GM19023 (cell line): ENCODE data around the gene POLK.
"Not testable (repeated sequence)": the region's sequence is repeated elsewhere in the genome, so short reads cannot be mapped to it uniquely, and the experiment has no call there.

Source experiments
- ATAC-seq: cut with Tn5 transposase; IDR thresholded peaks from one replicate; pipeline ENCODE4 v1.9.1; 2021; ENCODE audit warnings: mild to moderate bottlenecking, moderate library complexity; ENCODE audit not compliant: unreplicated experiment

POLK gene

GRCh38 chr5:75511435-75512382, at the start of gene POLK, which contains the start of gene CERT1:
Gene POLK (plus strand): TSS chr5:75511891.
Gene CERT1 (minus strand): TSS chr5:75511629. CDS start chr5:75511207, 422 bp downstream.
- ATAC-seq, result peak; percentile 90

- no peak for ATAC-seq
These were observed 48.0 kb upstream of the POLK start for GRCh38 chr5:75463726-75464125.

DNA sequence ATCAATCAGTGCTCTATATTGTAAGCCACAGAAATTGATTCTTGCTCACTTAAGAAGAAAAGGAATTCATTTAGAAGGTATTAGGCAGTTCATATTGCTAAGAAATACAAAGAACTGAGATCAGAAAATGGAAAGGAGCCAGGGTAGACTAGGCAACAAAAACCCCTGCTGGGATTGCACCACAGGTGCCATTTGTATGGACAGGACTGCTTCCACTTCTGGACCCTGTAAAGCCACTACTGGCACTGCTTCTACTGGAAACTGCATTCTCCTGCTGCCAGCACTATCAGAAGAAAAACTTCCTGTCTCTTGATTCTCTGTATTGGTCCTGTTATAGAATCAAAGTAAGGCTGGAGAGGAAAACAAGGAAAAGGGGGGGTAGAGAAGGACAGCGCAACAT, 46.2 kb upstream of the POLK start:
- no peak for ATAC-seq

- ATAC-seq, result no peak
These were observed 45.5 kb upstream of the POLK start for GRCh38 chr5:75466006-75466716.

- no peak for ATAC-seq
These were observed 43.1 kb upstream of the POLK start for GRCh38 chr5:75468593-75468992.

DNA sequence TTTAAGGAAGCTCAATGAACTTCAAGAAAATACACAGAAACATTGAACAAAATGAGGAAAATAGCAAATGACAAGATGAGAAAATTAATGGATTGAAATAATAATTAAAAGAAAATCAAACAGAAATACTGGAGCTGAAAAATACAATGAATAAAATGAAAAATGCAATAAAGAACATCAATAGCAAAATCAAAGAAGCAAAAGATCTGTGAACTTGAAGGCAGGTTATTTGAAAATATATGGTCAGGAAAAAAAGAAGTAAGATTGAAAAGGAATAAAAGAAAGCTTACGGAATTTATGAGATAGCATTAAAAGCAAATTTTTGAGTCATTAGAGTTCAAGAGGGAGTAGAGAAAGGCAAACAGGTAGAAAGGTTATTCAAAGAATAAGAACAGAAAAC, 42.7 kb upstream of the POLK start:
- ATAC-seq, result no peak

- no peak for ATAC-seq
These were observed 40.5 kb upstream of the POLK start for GRCh38 chr5:75471193-75471592.

DNA sequence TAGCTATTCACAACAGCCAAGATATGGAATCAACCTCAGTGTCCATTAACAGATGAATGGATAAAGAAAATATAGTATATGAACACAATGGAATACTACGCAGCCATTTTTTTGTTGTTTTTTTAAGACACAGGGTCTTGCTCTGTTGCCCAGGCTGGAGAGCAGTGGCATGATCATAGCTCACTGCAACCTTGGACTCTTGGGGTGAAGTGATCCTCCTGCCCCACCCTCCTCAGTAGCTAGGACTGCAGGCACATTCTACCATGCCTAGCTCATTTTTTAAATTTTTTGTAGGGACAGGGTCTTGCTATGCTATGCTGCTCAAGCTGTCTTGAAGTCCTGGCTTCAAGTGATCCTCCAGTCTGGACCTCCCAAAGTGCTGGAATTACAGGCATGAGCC, 38.7 kb upstream of the POLK start:
- no peak for ATAC-seq

DNA sequence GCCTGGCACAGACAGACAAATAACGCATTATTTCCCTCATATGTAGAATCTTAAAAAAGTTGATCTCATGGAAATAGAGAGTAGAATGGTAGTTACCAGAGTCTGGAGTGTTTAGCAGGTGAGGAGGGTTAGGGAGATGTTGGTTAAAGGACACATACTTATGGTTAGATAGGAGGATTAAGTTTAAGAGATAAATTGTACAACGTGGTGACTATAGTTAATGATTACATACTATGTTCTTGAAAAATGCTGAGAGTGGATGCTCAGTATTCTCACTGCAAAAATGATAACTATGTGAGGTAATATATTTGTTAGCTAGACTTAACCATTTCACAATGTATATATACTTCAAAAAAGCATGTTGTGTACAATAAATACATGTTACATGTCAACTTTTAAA, 38.2 kb upstream of the POLK start:
- no peak for ATAC-seq

GRCh38 chr5:75475364-75475763, 36.3 kb upstream of the POLK start:
- no peak for ATAC-seq

GRCh38 chr5:75481024-75481423, 30.7 kb upstream of the POLK start:
- ATAC-seq, result no peak

DNA sequence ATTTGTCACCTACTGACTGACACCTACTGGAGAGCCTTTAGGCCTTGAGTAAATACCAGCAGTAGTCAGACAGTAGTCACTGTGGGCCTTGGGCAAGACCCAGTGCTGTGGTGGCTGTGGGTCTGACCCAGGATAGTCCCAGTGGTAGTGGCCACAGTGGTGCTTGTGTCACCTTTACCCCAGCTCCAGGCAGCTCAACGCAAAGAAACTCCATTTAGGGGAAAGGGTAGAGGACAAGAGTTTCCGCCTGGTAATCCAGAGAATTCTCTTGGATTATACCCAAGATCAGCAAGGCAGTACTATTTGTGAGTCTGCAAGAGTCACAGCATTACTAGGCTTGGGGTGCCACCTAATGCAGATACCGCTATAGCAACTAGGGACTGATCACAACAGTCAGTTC, 29.2 kb upstream of the POLK start:
- no peak for ATAC-seq

- no peak for ATAC-seq
These were observed 27.1 kb upstream of the POLK start for GRCh38 chr5:75484605-75485004.

GRCh38 chr5:75489847-75490246, 21.8 kb upstream of the POLK start:
- not testable (repeated sequence) for ATAC-seq

- ATAC-seq, result no peak
These were observed 20.1 kb upstream of the POLK start for GRCh38 chr5:75491621-75492020.

DNA sequence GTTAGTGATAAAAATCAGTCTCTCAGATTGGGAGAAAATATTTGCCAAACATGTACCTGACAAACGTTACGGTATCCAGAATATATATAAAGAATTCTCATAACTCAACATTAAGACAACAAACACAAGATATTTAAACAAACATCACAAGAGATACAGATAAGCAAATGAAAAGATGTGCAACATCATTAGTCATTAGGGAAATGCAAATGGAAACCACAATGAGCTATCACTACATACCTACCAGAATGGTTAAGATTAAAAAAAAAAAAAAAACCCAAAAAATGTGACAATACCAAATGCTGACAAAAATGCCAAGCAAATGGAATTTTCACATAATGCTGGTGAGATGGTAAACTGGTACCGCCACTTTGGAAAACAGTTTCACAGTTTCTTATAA, 15.7 kb upstream of the POLK start:
- ATAC-seq, result no peak

- no peak for ATAC-seq
These were observed 13.4 kb upstream of the POLK start for GRCh38 chr5:75498208-75498777.

DNA sequence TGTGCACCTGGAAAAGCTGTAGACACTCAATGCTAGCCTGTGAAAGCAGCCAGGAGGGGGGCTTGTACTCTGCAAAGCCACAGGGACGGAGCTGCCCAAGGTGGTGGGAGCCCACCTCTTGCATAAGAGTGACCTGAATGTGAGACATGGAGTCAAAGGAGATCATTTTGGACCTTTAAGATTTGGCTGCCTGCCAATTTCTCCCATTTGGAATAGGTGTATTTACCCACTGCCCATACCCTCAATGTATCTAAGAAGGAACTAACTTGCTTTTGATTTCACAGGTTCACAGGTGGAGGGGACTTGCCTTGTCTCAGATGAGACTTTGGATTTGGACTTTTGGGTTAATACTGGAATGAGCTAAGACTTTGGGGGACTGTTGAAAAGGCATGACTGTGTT, 12.8 kb upstream of the POLK start:
- ATAC-seq, result not testable (repeated sequence)

DNA sequence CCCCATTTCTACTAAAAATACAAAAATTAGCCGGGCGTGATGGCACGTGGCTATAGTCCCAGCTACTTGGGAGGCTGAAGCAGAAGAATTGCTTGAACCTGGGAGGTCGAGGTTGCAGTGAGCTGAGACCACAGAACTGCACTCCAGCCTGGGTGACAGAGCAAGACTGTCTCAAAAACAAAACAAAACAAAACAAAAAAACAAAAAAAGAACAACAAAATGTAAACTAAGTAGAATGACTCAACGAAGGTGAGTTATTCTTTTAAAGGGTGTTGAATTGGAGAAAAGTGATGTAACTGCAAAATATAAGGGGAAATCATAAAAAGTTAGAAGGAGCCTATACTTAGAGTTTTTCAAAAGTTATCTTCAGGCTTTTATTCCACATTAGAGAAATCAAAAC, 6.6 kb upstream of the POLK start:
- not testable (repeated sequence) for ATAC-seq

DNA sequence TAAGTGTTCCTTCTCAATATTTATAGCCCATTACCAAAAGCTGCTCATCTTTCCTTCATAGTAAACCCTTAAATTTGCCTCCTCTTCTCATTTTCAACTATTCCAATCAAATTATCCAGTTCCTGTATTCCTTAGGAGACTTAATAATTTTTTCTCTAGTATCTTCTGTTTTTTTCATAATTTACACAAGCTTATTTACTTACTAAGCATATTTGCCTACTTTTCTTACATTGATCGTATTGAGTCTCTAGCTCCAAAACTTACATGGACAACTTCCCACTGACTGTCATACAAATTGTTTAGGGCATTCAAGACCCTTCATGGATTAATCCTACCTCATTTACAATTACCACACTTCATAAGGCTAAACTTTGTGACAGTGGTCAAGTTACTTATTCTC, 3.9 kb upstream of the POLK start:
- no peak for ATAC-seq

DNA sequence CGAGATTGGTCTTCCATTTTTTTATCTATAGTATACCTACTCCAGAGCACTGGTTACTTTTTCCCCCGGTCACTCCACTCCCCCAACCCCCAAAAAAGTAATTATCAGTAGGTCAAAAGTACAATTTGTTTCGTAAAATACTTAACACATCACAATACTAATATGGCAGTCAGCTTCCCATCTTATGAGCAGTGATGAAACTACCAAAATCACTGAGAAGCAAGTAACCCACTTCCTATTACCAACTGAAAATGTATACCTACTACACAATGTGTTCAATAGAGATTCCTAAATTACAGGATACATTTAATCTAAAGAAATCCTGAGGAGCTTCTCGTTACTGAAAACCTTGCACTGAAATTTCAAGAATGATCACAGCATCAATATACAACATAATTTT, 2.1 kb upstream of the POLK start:
- no peak for ATAC-seq

- ATAC-seq, result no peak
These were observed 1.7 kb upstream of the POLK start for GRCh38 chr5:75509956-75510355.
